LoVo (cell line): ENCODE data around the gene MTX3.

Experiments used
- DNase-seq: peaks from one replicate; pipeline ENCODE4 v3.0.0-alpha.2; 2016; ENCODE audit warnings: low spot score

The MTX3 gene

GRCh38 chr5:79936002-79936645 is 54.9 kb downstream of the MTX3 start:
- no peak for DNase-seq

- no peak for DNase-seq
Observed at GRCh38 chr5:79934681-79935080, 56.4 kb downstream of the MTX3 start.

GRCh38 chr5:79932510-79933504 is 58.3 kb downstream of the MTX3 start:
- no peak for DNase-seq

GRCh38 chr5:79931866-79932265 is 59.2 kb downstream of the MTX3 start:
- DNase-seq, result no peak

- no peak for DNase-seq
Observed at GRCh38 chr5:79931409-79931808, 59.7 kb downstream of the MTX3 start.

- no peak for DNase-seq
Observed at GRCh38 chr5:79929095-79929494, 62.0 kb downstream of the MTX3 start.
